Retinal pigment epithelial cell (primary cell): ENCODE data around the gene SRMS.

ENCODE experiments used
- DNase-seq: peaks from one replicate; pipeline ENCODE4 v3.0.0-alpha.2; 2010; ENCODE audit warnings: low read depth
- H3K4me3 ChIP-seq: 2 replicates; pipeline ENCODE4 v1.5.1; 2011; ENCODE audit warnings: mild to moderate bottlenecking, low read length, control low read depth, moderate library complexity
- CTCF ChIP-seq: conservative IDR thresholded peaks from 2 replicates; pipeline ENCODE4 v1.5.1; 2011; ENCODE audit warnings: low read depth, low read length, control low read depth, inconsistent platforms

SRMS gene

DNA sequence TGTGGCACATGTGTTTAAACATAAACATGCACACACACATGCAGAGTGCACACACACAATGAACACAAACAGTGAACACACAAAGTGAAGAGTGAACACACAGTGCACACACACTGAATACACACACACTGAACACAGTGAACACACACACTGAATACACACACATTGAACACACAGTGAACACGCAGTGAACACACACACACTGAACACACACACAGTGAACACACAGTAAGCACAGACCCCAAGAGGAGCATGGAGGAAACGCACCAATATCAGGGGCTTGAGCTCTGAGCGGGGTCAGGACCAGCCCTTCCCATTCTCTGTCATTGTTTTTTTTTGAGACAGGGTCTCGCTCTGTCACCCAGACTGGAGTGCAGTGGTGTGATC is 43.6 kb upstream of the SRMS start:
- no peak for DNase-seq
- TF ChIP-seq CTCF = no peak
- no peak overlapping the region for H3K4me3 ChIP-seq

GRCh38 chr20:63590218-63591146 is 42.9 kb upstream of the SRMS start:
- no peak for TF ChIP-seq CTCF
- H3K4me3 ChIP-seq = no peak overlapping the region
- no peak for DNase-seq

GRCh38 chr20:63589261-63590217 is 42.0 kb upstream of the SRMS start:
- H3K4me3 ChIP-seq = no peak overlapping the region

GRCh38 chr20:63588641-63589041 is 41.1 kb upstream of the SRMS start:
- no peak overlapping the region for H3K4me3 ChIP-seq
- no peak for TF ChIP-seq CTCF
- DNase-seq = no peak

More at GRCh38 chr20:63589261-63590217, 42.0 kb upstream of the SRMS start:
- DNase-seq = no peak
- no peak for TF ChIP-seq CTCF

DNA sequence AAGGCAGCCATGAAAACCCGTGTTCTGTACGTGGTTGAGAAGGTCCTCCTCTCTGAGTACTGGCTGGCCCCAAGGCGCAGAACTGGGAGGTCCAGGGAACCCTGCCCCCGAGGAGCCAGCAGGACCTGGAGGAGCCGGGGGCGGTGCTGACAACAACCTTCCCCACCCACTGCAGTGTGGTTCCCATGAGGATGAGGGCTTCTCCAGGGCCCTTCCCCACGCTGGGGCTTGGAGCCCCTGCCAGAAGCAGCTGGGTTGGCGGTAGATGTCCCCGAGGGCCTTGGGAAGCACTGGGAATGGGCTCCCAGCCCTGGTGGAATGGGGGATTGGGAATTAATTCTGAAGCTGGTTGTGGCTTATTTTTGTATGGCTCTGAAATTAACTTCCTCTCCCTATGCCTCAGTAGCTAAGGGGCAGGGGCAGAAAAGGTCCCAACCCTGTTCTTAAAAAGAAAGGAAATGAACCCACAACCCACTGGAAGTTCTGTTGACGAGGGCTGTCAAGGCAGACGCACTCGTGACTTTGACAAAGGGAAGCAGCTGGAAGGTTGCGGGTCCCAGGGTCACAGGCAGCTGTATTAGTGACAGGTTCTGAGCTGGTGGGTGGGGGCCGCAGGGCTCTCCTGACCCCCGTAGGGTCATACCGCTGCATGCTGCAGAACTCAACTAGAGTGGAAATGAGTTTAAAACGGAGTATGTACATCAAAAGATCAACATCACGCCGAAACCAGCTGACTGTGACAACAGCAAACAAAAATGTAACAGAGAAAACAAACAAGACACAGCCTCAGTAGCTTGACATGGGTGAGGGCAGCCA is 40.4 kb upstream of the SRMS start:
- H3K4me3 ChIP-seq = no peak overlapping the region
- no peak for DNase-seq
- no peak for TF ChIP-seq CTCF

DNA sequence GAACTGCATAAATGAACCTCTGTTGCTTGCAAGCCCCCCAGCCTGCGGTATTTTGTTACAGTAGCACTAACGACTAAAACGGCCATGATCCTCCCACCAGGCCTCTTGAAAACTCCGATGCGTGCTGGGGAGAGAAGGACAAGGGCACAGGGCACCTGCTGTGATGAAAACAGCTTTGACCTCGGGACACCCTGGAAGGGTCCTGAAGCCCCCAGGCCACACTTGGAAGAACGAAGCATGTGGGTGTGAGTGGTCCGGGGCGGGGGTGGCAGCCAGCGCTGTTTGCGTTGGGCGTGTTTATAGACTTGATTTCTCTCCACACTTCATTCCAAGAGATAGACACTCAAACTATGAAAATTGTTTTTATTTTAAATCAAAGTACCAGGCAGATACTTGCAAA is 39.7 kb upstream of the SRMS start:
- no peak for DNase-seq
- H3K4me3 ChIP-seq = no peak overlapping the region
- no peak for TF ChIP-seq CTCF
